WERI-Rb-1 (cell line): ENCODE measurements around the gene CD177.
"Not testable (repeated sequence)": the region's sequence is repeated elsewhere in the genome, so short reads cannot be mapped to it uniquely, and the experiment has no call there.

Source experiments
- DNase-seq: peaks from one replicate; pipeline ENCODE4 v3.0.0-alpha.2; 2020
- H3K27ac ChIP-seq: fragments of 250-450 bp; sonication (Bioruptor Pico); 2 replicates; pipeline ENCODE4 v1.5.1; 2020; ENCODE audit warnings: mild to moderate bottlenecking, moderate library complexity
- H3K27me3 ChIP-seq: fragments of 250-450 bp; sonication (Bioruptor Pico); 2 replicates; pipeline ENCODE4 v1.5.1; 2021; ENCODE audit warnings: mild to moderate bottlenecking, low read depth, moderate library complexity; ENCODE audit not compliant: insufficient read depth, severe bottlenecking
- H3K36me3 ChIP-seq: fragments of 250-450 bp; sonication (Bioruptor Pico); 2 replicates; pipeline ENCODE4 v1.5.1; 2020; ENCODE audit warnings: mild to moderate bottlenecking, moderate library complexity
- H3K4me3 ChIP-seq: 2 replicates; pipeline ENCODE4 v1.5.1; 2011; ENCODE audit warnings: low read depth, mild to moderate bottlenecking, control low read depth, low read length
- H3K9me3 ChIP-seq: fragments of 250-450 bp; sonication (Bioruptor Pico); 2 replicates; pipeline ENCODE4 v1.5.1; 2021; ENCODE audit warnings: mild to moderate bottlenecking, moderate library complexity; ENCODE audit not compliant: severe bottlenecking
- TF ChIP-seq, protein P1 (sequence below): IDR thresholded peaks from 2 replicates; pipeline ENCODE4 v1.5.1; 2011; ENCODE audit warnings: low read depth, mild to moderate bottlenecking, control low read depth, inconsistent platforms, low read length

Gene CD177

DNA sequence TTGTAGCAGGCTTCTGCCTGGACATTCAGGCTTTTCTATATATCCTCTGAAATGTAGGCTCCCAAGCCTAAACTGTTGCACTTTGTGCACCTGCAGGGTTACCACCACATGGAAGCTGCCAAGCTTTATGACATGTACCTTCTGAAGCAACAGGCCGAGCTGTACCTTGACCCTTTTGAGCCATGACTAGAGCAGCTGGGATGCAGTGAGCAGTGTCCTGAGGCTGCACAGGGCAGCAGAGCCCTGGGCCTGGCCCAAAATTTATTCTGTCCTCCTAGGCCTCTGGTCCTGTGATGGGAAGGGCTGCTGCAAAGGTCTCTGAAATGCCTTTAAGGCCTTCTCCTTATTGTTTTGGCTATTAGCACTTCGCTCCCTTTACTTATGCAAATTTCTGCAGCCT lies 23.5 kb upstream of the CD177 start:
- H3K9me3 ChIP-seq: no peaks in the 10 kb centered on the region
- H3K4me3 ChIP-seq: no peak overlapping the region
- no peaks in the 10 kb centered on the region for H3K27me3 ChIP-seq
- no peak overlapping the region for H3K27ac ChIP-seq
- no peaks in the 10 kb centered on the region for H3K36me3 ChIP-seq
- TF ChIP-seq, protein P1, sequence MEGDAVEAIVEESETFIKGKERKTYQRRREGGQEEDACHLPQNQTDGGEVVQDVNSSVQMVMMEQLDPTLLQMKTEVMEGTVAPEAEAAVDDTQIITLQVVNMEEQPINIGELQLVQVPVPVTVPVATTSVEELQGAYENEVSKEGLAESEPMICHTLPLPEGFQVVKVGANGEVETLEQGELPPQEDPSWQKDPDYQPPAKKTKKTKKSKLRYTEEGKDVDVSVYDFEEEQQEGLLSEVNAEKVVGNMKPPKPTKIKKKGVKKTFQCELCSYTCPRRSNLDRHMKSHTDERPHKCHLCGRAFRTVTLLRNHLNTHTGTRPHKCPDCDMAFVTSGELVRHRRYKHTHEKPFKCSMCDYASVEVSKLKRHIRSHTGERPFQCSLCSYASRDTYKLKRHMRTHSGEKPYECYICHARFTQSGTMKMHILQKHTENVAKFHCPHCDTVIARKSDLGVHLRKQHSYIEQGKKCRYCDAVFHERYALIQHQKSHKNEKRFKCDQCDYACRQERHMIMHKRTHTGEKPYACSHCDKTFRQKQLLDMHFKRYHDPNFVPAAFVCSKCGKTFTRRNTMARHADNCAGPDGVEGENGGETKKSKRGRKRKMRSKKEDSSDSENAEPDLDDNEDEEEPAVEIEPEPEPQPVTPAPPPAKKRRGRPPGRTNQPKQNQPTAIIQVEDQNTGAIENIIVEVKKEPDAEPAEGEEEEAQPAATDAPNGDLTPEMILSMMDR: no peak
- no peak for DNase-seq

DNA sequence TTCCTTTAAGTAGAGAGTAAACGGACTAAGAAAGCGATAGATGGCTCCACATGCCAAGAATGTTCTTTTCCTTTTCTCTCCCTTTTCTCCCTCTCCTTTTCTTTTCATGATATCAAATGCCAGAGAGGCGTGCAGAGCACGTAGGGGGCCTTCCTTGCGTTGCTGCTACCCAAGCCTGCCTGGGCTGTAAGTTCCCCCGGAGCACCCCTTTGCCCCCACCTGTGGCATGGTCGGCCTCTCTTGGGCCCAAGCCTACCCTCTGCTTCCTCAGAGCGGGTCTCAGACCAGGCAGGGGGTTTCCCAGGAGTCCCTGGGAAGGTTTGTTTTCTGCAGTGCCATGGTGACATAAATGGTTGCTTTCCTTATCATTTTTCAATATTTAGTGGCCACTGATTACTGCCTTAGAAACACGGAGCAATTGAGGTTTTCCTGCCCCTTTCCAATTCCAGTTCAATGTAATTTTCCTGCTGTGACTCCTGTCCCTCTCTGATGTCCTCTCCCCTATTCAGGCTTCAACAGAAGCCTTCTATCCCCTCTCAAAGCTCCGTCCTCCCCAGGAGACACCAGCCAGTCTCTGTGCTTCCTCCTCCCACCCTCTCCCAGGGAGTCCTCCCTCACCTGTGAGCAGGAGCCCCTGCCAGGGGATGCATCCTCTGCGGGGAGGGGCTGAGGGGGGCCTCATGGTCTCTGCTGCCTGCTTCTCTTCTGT lies 22.6 kb upstream of the CD177 start:
- no peaks in the 10 kb centered on the region for H3K9me3 ChIP-seq
- no peak overlapping the region for H3K4me3 ChIP-seq
- TF ChIP-seq, protein P1: no peak
- no peak for DNase-seq
- H3K27ac ChIP-seq: no peak overlapping the region
- no peaks in the 10 kb centered on the region for H3K27me3 ChIP-seq
- no peaks in the 10 kb centered on the region for H3K36me3 ChIP-seq

DNA sequence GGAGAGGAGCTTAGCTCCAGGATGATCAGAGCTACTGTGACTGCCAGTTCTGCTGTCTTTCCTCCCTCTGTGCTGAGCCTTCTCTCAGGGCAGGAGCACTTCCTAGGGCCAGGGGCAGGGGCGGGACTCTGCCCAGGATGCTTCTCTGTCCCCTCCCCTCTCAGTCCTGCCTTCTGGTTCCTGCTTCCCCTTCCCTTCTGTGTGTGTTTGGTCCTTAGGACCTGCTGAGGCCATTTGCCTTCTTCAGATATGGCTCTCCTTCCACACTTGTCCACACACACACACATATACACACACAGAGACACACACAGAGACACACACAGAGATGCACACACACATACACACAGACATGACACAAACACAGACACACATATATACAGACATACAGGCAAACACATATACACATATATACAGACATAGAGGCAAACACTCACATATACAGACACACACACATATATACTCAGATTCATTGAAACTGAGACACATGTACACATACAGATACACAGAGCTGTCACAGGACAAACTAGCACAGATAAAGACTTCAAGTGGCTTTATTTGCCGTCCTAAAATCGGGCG lies 22.0 kb upstream of the CD177 start:
- DNase-seq: no peak
- TF ChIP-seq, protein P1: no peak

DNA sequence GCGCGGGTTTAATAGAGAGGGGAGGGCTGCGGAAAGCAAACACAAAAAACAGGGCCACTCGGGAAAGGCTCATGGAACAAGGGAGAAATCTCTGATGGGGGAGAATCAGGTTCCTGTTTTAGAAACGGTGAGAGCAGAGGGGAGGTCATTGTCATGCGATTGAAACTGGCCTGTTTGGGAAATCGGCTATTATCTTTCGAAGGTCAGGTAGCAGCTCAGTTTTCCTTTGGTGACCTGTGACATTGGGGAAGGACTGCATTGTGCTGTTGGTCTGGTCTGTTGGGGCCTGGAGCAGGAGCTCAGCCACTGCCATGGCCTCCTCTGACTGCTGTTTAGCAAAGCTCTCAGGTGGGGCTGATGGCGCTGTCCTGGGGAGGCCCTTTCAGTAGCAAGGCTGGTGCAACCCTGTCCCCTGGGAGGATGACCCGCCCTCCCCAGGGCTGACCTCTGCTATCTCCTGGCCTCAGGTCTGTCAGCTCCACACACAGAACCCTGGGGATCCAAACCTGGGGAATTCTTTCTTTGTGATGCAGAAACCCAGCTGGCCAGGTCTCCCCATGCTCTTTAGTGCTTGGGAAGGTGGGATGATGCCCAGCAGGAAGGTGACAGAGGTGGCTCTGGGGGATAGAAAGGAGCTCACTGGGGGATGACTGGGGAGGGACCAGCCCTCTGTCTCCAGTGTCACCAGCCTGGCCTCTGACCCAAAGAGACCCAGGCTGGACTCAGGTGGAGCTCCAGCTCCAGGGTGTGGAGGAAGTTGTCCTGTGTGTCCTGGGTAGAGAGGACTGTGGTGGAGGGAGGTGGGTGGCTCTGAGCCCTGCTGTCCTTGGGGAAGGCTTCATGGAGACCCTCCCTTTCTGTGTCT lies 21.2 kb upstream of the CD177 start:
- Histone ChIP-seq H3K9me3 (no peaks in the 10 kb centered on the region), H3K36me3 (no peaks in the 10 kb centered on the region), H3K27me3 (no peaks in the 10 kb centered on the region), H3K4me3 (no peak overlapping the region), H3K27ac (no peak overlapping the region)
- DNase-seq: no peak
- TF ChIP-seq, protein P1: no peak

More for the DNA sequence above, 22.0 kb upstream of the CD177 start:
- Histone ChIP-seq H3K36me3 (no peaks in the 10 kb centered on the region), H3K27ac (no peak overlapping the region), H3K27me3 (no peaks in the 10 kb centered on the region), H3K9me3 (no peaks in the 10 kb centered on the region), H3K4me3 (no peak overlapping the region)

DNA sequence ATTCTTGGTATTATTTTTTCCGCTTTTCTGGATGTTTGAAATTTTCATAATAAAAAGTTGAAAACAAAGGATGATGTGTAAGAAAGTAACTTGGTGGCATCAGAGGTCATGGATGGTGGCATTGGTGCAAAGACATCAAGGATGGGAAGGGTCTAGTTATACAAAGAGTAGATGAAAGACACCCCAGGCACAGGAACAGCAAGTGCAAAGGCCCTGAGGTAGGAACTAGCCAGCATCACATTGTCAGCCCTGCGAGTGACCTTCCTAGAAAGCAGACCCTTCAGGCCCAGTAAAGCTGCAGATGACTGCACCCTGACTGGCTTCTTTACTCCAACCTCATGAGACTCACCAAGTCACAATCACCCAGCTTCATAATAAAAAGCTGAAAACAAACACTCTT lies 17.0 kb upstream of the CD177 start:
- H3K4me3 ChIP-seq, H3K27ac ChIP-seq, H3K36me3 ChIP-seq, H3K9me3 ChIP-seq, DNase-seq, H3K27me3 ChIP-seq: not testable (repeated sequence)

DNA sequence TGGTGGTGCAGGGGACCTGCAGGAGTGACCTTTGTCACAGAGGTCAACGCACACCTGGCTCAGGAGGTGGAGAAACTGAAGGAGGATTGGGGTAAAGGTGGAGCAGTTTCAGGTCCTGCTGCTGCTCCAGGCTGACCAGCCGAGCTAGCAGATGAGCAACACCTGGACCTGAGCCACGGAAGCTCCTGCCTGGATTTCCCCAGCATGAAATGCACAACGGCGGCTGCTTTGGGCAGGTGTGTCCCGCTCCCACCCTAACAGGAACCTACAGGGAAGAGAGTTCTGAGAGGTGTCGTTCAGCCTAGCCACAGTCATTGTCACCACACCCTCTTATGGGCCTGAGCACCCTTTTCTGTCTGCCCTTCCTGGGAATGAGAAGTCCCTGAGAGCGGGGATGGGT lies 15.7 kb upstream of the CD177 start:
- Histone ChIP-seq H3K27ac (no peak overlapping the region), H3K36me3 (no peaks in the 10 kb centered on the region), H3K4me3 (no peak overlapping the region), H3K27me3 (no peaks in the 10 kb centered on the region), H3K9me3 (no peaks in the 10 kb centered on the region)
- DNase-seq: no peak
- TF ChIP-seq, protein P1: no peak
